CD14-positive monocyte (primary cell): ENCODE data around the gene SSR4. TPM values are rescaled to one million over a fixed set of nuclear protein-coding genes. Genes with fewer than 3 reads are reported as not detected.
"Not testable (repeated sequence)": the region's sequence is repeated elsewhere in the genome, so short reads cannot be mapped to it uniquely, and the experiment has no call there.

Source experiments
- DNase-seq, 3 donors: peaks; one replicate each; pipeline ENCODE4 v3.0.0-alpha.2; 2011 to 2022
- H2AFZ ChIP-seq: 2 replicates; pipeline ENCODE4 v1.6.0; 2012; ENCODE audit warnings: mild to moderate bottlenecking, low read depth, low read length, inconsistent platforms; ENCODE audit not compliant: insufficient read depth, poor library complexity, severe bottlenecking
- H3K27ac ChIP-seq, 2 donors: 1 replicate in 1 of 2; 2 replicates in 1 of 2; pipeline ENCODE4 v1.5.1; 2012 to 2013; ENCODE audit warnings: low read length in 2 of 2, control low read depth in 1 of 2, inconsistent platforms in 1 of 2, low read depth in 1 of 2, mild to moderate bottlenecking in 1 of 2
- H3K27me3 ChIP-seq, 2 donors: one replicate each; pipeline versions ENCODE4 v1.6.0 to v1.6.1; 2011 to 2013; ENCODE audit warnings: low read length in 2 of 2; ENCODE audit not compliant: control insufficient read depth in 2 of 2, insufficient read depth in 2 of 2
- H3K36me3 ChIP-seq, 2 donors: replicated peaks in 1 of 2; 1 replicate in 1 of 2; 2 replicates in 1 of 2; pipeline versions ENCODE4 v1.5.1 to v1.6.1; 2012 to 2013; ENCODE audit warnings: low read length in 2 of 2, control low read depth in 1 of 2, inconsistent platforms in 1 of 2, mild to moderate bottlenecking in 1 of 2; ENCODE audit not compliant: insufficient read depth in 2 of 2, control insufficient read depth in 1 of 2
- H3K4me1 ChIP-seq, 2 donors: 1 replicate in 1 of 2; 2 replicates in 1 of 2; pipeline versions ENCODE4 v1.5.1 to v1.6.1; 2012 to 2013; ENCODE audit warnings: low read length in 2 of 2, control low read depth in 1 of 2, inconsistent platforms in 1 of 2, mild to moderate bottlenecking in 1 of 2, moderate library complexity in 1 of 2; ENCODE audit not compliant: insufficient read depth in 2 of 2, control insufficient read depth in 1 of 2
- H3K4me2 ChIP-seq: replicated peaks from 2 replicates; pipeline ENCODE3; 2012; ENCODE audit warnings: low read length, moderate library complexity, mild to moderate bottlenecking; ENCODE audit not compliant: poor library complexity, severe bottlenecking; ENCODE audit errors: extremely low read depth
- H3K4me3 ChIP-seq, 3 experiments: fragments of 200-600 bp in 1 of 3; sonication (generic) in 1 of 3; replicated peaks in 1 of 3; 1 replicate in 2 of 3; 2 replicates in 1 of 3; pipeline ENCODE4 v1.5.1; 2011 to 2013; ENCODE audit warnings: low read length in 3 of 3, mild to moderate bottlenecking in 3 of 3, control low read depth in 2 of 3, low read depth in 2 of 3, inconsistent platforms in 1 of 3, moderate library complexity in 1 of 3
- H3K79me2 ChIP-seq: 2 replicates; pipeline ENCODE4 v1.6.0; 2012; ENCODE audit warnings: mild to moderate bottlenecking, control low read depth, inconsistent platforms, low read length, moderate library complexity; ENCODE audit not compliant: insufficient read depth
- H3K9ac ChIP-seq: 2 replicates; pipeline ENCODE4 v1.6.0; 2017; ENCODE audit warnings: low read length, mild to moderate bottlenecking; ENCODE audit not compliant: insufficient read depth, poor library complexity, severe bottlenecking
- H3K9me3 ChIP-seq, 2 donors: replicated peaks in 1 of 2; 1 replicate in 1 of 2; 2 replicates in 1 of 2; pipeline versions ENCODE4 v1.5.1 to v1.6.1; 2012 to 2013; ENCODE audit warnings: low read length in 2 of 2, control low read depth in 1 of 2; ENCODE audit not compliant: control insufficient read depth in 1 of 2, insufficient read depth in 1 of 2
- H4K20me1 ChIP-seq: 2 replicates; pipeline ENCODE4 v1.6.0; 2012; ENCODE audit warnings: mild to moderate bottlenecking, low read length, control low read depth, moderate library complexity; ENCODE audit not compliant: insufficient read depth
- H3K27ac Mint-ChIP-seq, 7 donors: one replicate each; pipeline ENCODE4 v1.8.0; 2020; ENCODE audit warnings: mild to moderate bottlenecking in 7 of 7, mixed read lengths in 7 of 7, moderate library complexity in 6 of 7, inconsistent platforms in 2 of 7
- H3K27me3 Mint-ChIP-seq, 3 donors: one replicate each; pipeline ENCODE4 v1.8.0; 2021 to 2022; ENCODE audit warnings: low read depth in 3 of 3, mild to moderate bottlenecking in 3 of 3, mixed read lengths in 3 of 3, moderate library complexity in 3 of 3, inconsistent platforms in 1 of 3
- H3K36me3 Mint-ChIP-seq, 2 donors: one replicate each; pipeline ENCODE4 v1.8.0; 2020; ENCODE audit warnings: mixed read lengths in 2 of 2, inconsistent platforms in 1 of 2, mild to moderate bottlenecking in 1 of 2
- H3K4me1 Mint-ChIP-seq: one replicate; pipeline ENCODE4 v1.8.0; 2020; ENCODE audit warnings: mild to moderate bottlenecking, mixed read lengths
- H3K4me3 Mint-ChIP-seq, 2 donors: one replicate each; pipeline ENCODE4 v1.8.0; 2020; ENCODE audit warnings: mild to moderate bottlenecking in 2 of 2, mixed read lengths in 2 of 2, moderate library complexity in 1 of 2
- H3K9me3 Mint-ChIP-seq, 7 donors: one replicate each; pipeline ENCODE4 v1.8.0; 2020 to 2022; ENCODE audit warnings: mixed read lengths in 7 of 7, mild to moderate bottlenecking in 6 of 7, moderate library complexity in 6 of 7, inconsistent platforms in 2 of 7
- CTCF ChIP-seq: fragments of 200-600 bp; IDR thresholded peaks from one replicate; pipeline ENCODE4 v1.8.0; 2022; ENCODE audit warnings: antibody characterized with exemption, mild to moderate bottlenecking
- WGBS: methylation state at CpG from one replicate; pipeline ENCODE4 v1.1.5; 2013; ENCODE audit warnings: missing lambda C conversion rate; ENCODE audit not compliant: insufficient coverage; 5-methylcytosine and 5-hydroxymethylcytosine counted together
- intact Hi-C, 2 donors: fragments of 100-400 bp; cut with micrococcal nuclease; formaldehyde crosslinking; loops; one replicate each; pipeline versions ENCODE4 v1.15.0 to v1.15.1; 2023
- polyA plus RNA-seq, 3 donors: library from polyadenylated mRNA; depleted of rRNA in 1 of 3; unstranded in 2 of 3; stranded (reverse) in 1 of 3; fragments of 300-500 nt in 2 of 3; fragments of >200 nt in 1 of 3; fragmentation: Illumina TruSeq in 2 of 3; gene quantifications; 1 replicate in 2 of 3; 2 replicates in 1 of 3; pipeline ENCODE4 v1.2.3, GENCODE V29; 2012 to 2021

Gene SSR4
- polyA plus RNA-seq, 3 donors, result 201 to 419 (median 362) TPM

GRCh38 chrX:153746359-153746758 lies 48.1 kb upstream of the SSR4 start:
- H3K27me3 ChIP-seq, result peaks cover 0 to under 1% of the 10 kb centered on the region in 2 donors
- H3K9ac ChIP-seq, result no peak overlapping the region
- no peaks in the 10 kb centered on the region for H3K9me3 ChIP-seq
- H3K27ac ChIP-seq, result no peak overlapping the region
- H3K4me1 ChIP-seq, result peaks cover 5 to 11% of the 10 kb centered on the region in 2 donors
- intact Hi-C loops, result no loop called here
- H3K36me3 Mint-ChIP-seq, result peaks cover under 1 to 14% of the 10 kb centered on the region in 2 donors
- no peaks in the 10 kb centered on the region for H4K20me1 ChIP-seq
- no peak overlapping the region for H3K4me2 ChIP-seq
- no peaks in the 10 kb centered on the region for H3K79me2 ChIP-seq
- no peaks in the 10 kb centered on the region for H3K36me3 ChIP-seq
- H3K27me3 Mint-ChIP-seq, result peaks cover 0 to 42% (median 24%) of the 10 kb centered on the region in 3 donors
- no peak overlapping the region for H3K4me3 Mint-ChIP-seq
- no peak for DNase-seq
- no CpG with 5 or more reads among the region's 3 CpGs for WGBS
- H3K9me3 Mint-ChIP-seq, result peaks cover 0 to 14% (median 0%) of the 10 kb centered on the region in 7 donors
- no peak overlapping the region for H3K27ac Mint-ChIP-seq
- no peak for TF ChIP-seq CTCF
- no peak overlapping the region for H3K4me3 ChIP-seq
- peaks cover 12% of the 10 kb centered on the region for H3K4me1 Mint-ChIP-seq
- no peak overlapping the region for H2AFZ ChIP-seq

GRCh38 chrX:153746991-153747390 lies 47.5 kb upstream of the SSR4 start:
- H3K4me2 ChIP-seq, H3K9me3 ChIP-seq: not testable (repeated sequence)
- no CpG with 5 or more reads among the region's 6 CpGs for WGBS

GRCh38 chrX:153749017-153749416 lies 45.5 kb upstream of the SSR4 start:
- H3K4me3 ChIP-seq, DNase-seq, H3K4me2 ChIP-seq, H3K27ac ChIP-seq, H3K4me3 Mint-ChIP-seq, H3K79me2 ChIP-seq, H3K36me3 Mint-ChIP-seq, H3K4me1 ChIP-seq, H3K27me3 ChIP-seq, H2AFZ ChIP-seq, H3K9me3 ChIP-seq, H3K9ac ChIP-seq, H4K20me1 ChIP-seq, H3K36me3 ChIP-seq, intact Hi-C loops: not testable (repeated sequence)
- Mint-ChIP-seq H3K9me3 (peaks cover 0 to 12% (median 0%) of the 10 kb centered on the region in 7 donors), H3K27me3 (peaks cover 2 to 44% (median 23%) of the 10 kb centered on the region in 3 donors), H3K4me1 (peaks cover 10% of the 10 kb centered on the region), H3K27ac (peak overlapping the region in 1 of 7 donors; percentile 63)
- WGBS, result 83% methylated on average over 3 of the region's 7 CpGs

More at GRCh38 chrX:153746991-153747390, 47.5 kb upstream of the SSR4 start:
- H3K27ac ChIP-seq, H3K27me3 ChIP-seq, H3K27ac Mint-ChIP-seq, H2AFZ ChIP-seq, H3K9ac ChIP-seq, intact Hi-C loops, H4K20me1 ChIP-seq, H3K79me2 ChIP-seq, DNase-seq, H3K4me3 ChIP-seq, H3K4me3 Mint-ChIP-seq, H3K36me3 ChIP-seq, H3K36me3 Mint-ChIP-seq: not testable (repeated sequence)
- H3K4me1 ChIP-seq, result peaks cover 5 to 11% of the 10 kb centered on the region in 2 donors
- H3K9me3 Mint-ChIP-seq, result peaks cover 0 to 15% (median 0%) of the 10 kb centered on the region in 7 donors
- H3K4me1 Mint-ChIP-seq, result peaks cover 12% of the 10 kb centered on the region
- peaks cover 0 to 42% (median 24%) of the 10 kb centered on the region in 3 donors for H3K27me3 Mint-ChIP-seq
